SH-SY5Y (cell line): ENCODE results near the gene CDC37L1.

ENCODE experiments used
- GATA2 ChIP-seq: IDR thresholded peaks from 2 replicates; pipeline ENCODE4 v1.6.1; 2011; ENCODE audit warnings: mild to moderate bottlenecking, low read depth, low read length
- GATA3 ChIP-seq: IDR thresholded peaks from 2 replicates; pipeline ENCODE4 v1.6.1; 2011; ENCODE audit warnings: low read depth, mild to moderate bottlenecking, low read length, moderate library complexity

DNA sequence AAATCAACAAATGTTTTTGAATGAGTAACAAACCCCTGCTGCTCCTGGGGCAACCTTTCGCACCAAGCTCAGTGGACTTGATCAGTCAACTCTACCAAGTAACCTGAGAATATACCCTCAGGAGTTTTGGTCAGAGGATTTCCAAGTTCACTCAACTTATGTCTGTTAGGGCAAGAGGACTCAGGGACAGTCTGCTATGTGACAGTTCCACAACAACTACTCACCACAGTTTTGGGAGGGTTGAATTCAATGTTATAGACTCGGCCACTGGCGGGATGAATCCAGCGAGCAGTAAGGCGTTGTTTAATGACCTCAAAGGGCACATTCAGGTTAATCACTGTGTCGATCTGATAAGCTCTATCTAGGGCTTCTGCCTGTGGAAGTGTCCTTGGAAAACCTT is 39.5 kb downstream of the CDC37L1 start:
- TF ChIP-seq GATA2 (no peak), GATA3 (no peak)
